Ishikawa (cell line): ENCODE results near the gene TMEM52.

Experiments used
- CEBPB ChIP-seq: IDR thresholded peaks from 2 replicates; pipeline ENCODE4 v1.6.1; 2012
- TAF1 ChIP-seq: IDR thresholded peaks from 2 replicates; pipeline ENCODE4 v1.6.1; 2012; ENCODE audit warnings: low read depth, mild to moderate bottlenecking
- TCF12 ChIP-seq: IDR thresholded peaks from 2 replicates; pipeline ENCODE4 v1.6.1; 2012; ENCODE audit warnings: low read depth
- YY1 ChIP-seq: IDR thresholded peaks from 2 replicates; pipeline ENCODE4 v1.6.1; 2012; ENCODE audit warnings: low read depth
- TF ChIP-seq, protein P1 (sequence below): IDR thresholded peaks from 2 replicates; pipeline ENCODE4 v1.6.1; 2012; ENCODE audit warnings: low read depth, mild to moderate bottlenecking
- TF ChIP-seq, protein P2 (sequence below): IDR thresholded peaks from 2 replicates; pipeline ENCODE4 v1.6.1; 2012

DNA sequence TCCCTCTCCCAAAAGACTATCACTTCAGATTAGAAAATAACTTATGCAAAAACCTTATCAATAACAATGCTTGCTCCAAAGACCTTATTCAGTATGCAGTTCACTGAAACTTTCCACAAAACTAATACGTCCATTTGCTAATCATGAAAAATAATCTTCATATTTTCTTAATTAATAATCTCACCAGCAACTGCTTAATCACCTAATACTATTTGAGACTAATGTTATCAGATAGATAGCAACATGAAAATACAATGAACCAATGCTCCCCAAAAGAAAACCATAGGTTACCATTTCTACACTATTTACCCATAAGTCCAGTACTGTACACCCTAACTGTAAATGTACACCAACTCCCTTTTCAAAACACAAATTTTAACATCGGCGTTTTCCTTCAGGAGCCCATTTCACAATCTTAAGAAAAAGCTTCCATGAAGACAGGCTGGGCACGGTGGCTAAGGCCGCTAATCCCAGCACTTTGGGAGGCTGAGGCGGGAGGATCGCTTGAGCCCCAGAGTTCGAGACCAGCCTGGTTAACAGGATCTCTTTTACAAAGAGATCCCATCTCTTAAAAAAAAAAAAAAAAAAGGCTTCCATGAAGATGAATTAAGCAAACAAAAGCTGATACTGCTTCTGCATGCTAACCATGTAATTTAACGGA is 29.9 kb downstream of the TMEM52 start:
- TF ChIP-seq, protein P1, sequence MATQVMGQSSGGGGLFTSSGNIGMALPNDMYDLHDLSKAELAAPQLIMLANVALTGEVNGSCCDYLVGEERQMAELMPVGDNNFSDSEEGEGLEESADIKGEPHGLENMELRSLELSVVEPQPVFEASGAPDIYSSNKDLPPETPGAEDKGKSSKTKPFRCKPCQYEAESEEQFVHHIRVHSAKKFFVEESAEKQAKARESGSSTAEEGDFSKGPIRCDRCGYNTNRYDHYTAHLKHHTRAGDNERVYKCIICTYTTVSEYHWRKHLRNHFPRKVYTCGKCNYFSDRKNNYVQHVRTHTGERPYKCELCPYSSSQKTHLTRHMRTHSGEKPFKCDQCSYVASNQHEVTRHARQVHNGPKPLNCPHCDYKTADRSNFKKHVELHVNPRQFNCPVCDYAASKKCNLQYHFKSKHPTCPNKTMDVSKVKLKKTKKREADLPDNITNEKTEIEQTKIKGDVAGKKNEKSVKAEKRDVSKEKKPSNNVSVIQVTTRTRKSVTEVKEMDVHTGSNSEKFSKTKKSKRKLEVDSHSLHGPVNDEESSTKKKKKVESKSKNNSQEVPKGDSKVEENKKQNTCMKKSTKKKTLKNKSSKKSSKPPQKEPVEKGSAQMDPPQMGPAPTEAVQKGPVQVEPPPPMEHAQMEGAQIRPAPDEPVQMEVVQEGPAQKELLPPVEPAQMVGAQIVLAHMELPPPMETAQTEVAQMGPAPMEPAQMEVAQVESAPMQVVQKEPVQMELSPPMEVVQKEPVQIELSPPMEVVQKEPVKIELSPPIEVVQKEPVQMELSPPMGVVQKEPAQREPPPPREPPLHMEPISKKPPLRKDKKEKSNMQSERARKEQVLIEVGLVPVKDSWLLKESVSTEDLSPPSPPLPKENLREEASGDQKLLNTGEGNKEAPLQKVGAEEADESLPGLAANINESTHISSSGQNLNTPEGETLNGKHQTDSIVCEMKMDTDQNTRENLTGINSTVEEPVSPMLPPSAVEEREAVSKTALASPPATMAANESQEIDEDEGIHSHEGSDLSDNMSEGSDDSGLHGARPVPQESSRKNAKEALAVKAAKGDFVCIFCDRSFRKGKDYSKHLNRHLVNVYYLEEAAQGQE, result no peak
- no peak for TF ChIP-seq CEBPB
- TF ChIP-seq TCF12, result no peak
- TF ChIP-seq, protein P2, sequence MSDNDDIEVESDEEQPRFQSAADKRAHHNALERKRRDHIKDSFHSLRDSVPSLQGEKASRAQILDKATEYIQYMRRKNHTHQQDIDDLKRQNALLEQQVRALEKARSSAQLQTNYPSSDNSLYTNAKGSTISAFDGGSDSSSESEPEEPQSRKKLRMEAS, result no peak
- no peak for TF ChIP-seq YY1
- TF ChIP-seq TAF1, result no peak
